ENCODE measurements around the gene LIME1.
A peak's percentile ranks its signal among the peaks of the same experiment; 100 is the strongest.

Gene LIME1

DNA sequence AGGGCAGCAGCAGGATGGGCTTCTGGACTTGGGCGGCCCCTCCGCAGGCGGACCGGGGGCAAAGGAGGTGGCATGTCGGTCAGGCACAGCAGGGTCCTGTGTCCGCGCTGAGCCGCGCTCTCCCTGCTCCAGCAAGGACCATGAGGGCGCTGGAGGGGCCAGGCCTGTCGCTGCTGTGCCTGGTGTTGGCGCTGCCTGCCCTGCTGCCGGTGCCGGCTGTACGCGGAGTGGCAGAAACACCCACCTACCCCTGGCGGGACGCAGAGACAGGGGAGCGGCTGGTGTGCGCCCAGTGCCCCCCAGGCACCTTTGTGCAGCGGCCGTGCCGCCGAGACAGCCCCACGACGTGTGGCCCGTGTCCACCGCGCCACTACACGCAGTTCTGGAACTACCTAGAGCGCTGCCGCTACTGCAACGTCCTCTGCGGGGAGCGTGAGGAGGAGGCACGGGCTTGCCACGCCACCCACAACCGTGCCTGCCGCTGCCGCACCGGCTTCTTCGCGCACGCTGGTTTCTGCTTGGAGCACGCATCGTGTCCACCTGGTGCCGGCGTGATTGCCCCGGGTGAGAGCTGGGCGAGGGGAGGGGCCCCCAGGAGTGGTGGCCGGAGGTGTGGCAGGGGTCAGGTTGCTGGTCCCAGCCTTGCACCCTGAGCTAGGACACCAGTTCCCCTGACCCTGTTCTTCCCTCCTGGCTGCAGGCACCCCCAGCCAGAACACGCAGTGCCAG lies 39.7 kb upstream of the LIME1 start, which contains the start of gene TNFRSF6B:
Gene TNFRSF6B (plus strand): TSS at position 25 of the 729 bp plus-strand sequence. CDS start 116 bp downstream, at position 141.
- DNase-seq (ENCODE audit: low spot score) = no peak

DNA sequence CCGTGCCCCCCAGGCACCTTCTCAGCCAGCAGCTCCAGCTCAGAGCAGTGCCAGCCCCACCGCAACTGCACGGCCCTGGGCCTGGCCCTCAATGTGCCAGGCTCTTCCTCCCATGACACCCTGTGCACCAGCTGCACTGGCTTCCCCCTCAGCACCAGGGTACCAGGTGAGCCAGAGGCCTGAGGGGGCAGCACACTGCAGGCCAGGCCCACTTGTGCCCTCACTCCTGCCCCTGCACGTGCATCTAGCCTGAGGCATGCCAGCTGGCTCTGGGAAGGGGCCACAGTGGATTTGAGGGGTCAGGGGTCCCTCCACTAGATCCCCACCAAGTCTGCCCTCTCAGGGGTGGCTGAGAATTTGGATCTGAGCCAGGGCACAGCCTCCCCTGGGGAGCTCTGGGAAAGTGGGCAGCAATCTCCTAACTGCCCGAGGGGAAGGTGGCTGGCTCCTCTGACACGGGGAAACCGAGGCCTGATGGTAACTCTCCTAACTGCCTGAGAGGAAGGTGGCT lies 39.1 kb upstream of the LIME1 start:
- no peak for DNase-seq (ENCODE audit: low spot score)

DNA sequence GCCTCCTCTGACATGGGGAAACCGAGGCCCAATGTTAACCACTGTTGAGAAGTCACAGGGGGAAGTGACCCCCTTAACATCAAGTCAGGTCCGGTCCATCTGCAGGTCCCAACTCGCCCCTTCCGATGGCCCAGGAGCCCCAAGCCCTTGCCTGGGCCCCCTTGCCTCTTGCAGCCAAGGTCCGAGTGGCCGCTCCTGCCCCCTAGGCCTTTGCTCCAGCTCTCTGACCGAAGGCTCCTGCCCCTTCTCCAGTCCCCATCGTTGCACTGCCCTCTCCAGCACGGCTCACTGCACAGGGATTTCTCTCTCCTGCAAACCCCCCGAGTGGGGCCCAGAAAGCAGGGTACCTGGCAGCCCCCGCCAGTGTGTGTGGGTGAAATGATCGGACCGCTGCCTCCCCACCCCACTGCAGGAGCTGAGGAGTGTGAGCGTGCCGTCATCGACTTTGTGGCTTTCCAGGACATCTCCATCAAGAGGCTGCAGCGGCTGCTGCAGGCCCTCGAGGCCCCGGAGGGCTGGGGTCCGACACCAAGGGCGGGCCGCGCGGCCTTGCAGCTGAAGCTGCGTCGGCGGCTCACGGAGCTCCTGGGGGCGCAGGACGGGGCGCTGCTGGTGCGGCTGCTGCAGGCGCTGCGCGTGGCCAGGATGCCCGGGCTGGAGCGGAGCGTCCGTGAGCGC lies 38.5 kb upstream of the LIME1 start:
- DNase-seq (ENCODE audit: low spot score) = peak; percentile 67

DNA sequence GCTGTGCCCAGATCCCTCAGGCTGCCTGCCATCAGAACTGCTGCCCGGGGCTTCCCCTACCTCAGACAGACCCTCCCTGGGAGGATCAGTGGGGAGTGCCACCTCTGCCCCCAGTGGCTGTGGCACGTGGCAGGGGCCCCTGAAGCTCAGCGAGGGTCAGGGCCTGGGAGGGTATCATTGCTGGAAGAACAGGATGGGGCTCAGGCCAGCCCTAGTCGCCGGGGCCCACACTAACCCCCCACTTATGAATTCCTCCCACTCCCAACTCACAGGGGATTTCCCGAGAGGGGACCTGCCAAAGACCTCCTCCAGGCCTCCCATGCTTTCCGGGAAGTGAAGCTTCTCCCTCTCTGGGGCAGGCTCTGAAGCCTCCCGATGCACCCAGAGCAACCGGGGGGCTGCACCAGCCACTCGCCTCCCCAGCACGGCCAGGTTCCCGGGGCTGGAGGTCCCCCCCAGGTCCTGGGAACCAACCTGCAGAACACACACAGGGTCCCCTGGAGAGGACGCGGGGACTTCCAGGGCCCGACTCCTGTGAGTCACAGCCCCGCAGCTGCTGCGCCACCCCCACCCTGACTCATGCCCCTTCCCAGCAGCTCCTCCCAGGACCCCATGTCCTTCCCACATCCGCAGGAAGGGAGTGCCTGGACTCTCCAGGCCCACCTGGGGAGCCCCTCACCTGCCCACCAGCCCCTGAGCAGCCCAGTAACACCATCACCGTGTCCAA lies 37.6 kb upstream of the LIME1 start:
- no peak for DNase-seq (ENCODE audit: low spot score)

DNA sequence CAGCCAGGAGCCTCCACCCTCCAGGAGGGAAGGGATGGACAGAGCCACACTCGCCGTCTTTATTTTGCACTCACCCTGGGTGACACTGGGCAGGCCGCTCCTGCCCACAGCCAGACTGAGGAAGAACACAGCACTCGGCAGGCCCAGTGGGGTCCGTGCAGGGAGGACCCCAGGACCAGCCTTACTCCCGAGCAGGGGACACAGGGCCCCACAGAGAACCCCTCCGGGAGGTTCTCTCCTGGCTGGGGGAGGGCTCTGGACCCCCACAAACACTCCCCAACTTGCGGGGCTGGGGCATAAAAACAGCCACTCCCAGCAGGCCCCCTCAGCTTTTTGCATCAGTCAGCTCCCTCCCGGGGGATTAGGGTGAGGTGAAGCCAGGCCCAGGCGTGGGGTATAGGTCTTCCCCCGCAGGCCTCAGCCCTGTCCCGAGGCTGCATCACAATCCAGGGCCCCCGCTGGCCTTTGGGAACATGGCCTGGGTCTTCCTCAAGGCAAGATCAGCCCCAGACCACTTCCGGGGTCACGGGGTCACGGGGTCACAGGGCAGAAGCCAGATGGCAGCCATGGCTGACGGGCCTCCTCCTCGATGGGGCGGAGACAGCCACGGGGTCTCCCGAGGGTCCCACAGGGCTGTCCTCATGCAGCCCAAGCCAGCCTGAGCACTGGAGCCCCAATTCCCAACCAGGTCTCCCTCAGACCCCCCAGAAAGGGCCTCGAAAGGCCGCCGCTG lies 36.8 kb upstream of the LIME1 start:
- peak; percentile 88 for DNase-seq (ENCODE audit: low spot score)

DNA sequence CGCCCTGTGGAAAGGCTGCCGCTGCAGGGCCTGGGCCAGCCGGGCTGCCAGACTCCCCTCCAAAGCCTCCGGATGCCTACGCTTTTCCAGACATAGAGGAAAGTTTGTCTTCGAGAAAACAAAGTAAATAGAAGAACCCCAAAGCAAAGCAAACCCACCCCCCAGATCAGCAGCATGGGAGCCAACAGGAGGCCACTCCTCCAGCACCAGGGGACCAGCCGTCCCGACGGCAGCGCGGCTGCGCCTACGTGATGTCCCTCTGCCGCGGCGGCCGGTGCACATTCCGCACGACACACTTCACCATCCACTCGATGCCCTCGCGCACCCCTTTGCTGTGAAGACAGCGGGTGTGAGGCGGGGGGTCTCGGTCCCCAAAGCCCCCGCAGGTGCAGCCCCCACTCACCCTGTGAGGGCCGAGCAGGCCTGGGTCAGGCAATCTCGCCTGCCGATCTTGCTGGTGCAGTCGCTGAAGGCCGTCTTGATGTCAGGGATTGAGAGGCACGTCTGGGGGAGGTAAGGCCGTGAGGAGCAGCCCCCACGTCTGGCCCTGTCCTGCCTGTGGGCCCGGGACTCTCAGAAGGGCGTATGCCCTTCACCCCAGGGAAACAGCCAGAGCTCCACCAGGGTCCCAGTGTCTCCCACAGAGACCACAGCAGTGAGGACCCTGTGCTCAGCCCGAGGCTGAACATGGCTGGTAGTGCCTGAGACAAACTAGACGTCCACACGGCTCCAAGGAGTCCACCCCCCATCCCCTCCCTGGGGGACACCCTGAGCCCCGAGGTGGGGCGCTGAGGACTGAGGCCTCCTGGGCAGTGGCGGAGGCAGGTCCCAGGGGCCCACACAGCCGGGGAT lies 36.0 kb upstream of the LIME1 start:
- DNase-seq (ENCODE audit: low spot score) = peak; percentile 71

DNA sequence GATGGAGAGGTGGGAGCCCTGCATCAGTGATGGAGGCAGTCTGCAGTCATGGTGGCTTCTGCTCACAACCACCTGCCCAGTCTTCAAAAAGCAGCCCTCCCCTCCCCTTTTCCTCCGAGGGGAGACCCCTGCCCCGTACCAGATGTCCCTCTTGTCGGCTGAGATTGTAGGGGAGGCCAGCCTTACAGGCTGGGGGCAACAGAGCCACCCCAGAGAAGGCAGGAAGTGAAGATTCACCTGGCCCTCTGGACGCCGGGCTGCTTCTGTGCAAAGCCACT lies 35.5 kb upstream of the LIME1 start:
- no peak for DNase-seq (ENCODE audit: low spot score)

DNA sequence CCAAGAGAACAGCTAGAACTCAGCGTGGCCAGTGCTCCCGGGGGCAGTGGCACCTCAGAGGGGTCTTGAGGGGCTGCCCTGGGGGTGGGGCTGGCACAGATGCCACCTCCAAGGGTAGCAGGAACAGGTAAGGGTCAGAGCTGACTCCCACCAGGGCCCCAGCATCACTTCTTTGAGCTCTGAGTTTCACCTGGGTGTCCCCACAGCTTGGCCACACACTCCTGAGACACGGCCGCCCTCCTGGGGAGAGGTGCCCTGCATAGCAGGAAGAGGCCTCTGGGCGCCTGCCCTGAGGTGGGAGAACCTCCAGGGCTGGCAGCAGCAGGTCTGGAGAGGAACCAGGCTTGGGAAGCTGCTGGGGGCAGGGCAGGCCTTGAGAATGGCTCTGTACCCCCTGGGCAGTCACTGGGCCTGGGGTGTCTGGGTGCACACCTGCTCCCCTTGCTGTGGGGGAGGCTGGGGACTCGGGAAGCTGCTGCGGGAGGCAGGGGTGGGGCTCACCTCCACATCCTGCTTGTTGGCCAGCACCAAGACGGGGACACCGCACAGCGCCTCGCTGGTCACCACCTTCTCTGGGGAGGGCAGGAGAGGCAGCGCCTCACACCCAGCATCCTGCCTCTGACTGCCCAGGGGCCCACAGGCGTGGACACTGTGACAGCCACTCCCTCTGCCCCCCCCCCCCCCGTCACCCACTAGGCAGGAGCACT lies 35.0 kb upstream of the LIME1 start:
- DNase-seq (ENCODE audit: low spot score) = no peak

DNA sequence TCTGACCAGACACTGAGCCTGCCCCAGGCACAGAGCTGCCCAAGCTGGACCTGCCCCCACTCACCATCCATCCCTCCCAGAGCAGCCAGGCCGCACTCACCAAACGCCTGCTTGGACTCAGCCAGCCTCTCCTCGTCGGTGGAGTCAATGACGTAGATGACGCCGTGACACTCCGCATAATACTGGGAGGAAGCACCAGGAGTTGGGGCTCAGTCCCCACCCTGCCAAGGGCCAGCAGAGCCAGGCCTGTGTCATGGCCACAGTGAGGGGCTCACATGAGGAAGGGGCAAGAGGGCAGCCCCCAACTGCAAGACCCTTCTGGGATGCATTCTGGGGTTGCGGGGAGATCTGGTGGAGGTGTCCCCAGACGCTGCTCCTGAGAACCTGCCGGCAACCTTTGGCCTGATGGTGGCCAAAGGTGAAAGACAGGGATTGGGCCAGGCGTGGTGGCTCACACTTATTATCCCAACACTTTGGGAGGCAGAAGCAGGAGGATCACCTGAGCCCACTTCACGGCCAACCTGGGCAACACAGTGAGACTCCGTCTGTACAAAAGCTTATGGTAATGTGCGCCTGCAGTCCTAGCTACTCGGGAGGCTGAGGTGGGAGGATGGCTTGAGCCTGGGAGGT lies 34.3 kb upstream of the LIME1 start:
- DNase-seq (ENCODE audit: low spot score) = peak; percentile 21

DNA sequence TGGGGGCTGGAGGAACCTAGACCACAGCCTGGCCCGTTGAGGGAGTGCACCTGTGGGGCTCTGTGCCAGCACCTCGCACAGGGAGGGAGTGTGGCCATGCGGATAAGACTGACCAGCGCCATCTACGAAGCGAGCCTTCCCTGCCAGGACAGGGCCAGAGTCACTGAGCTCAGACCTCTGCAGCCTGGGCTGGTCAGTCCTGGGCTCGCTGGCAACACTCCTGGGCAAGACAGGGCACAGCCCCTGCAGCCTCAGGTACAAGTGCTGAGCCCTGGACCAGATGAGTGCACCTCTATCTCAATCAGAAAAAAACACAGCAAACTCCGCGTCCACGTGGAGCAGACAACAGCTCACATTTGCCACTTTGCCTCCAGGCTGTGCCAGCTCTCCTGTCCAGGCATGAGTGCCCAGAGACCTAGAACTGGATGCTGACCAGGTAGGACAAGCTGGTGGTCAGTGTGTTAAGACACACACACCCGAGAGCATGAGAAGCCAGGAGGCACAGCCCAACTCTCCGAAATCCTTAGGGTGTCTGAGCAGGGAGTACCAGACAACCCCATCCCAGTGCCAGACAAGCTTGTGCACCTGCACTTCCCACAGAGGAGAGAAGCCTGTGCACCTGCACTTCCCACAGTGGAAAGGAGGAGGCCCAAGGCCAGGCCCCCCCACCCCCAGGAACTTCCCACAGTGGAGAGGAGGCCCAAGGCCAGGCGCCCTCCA lies 33.6 kb upstream of the LIME1 start:
- DNase-seq (ENCODE audit: low spot score) = peak; percentile 18

DNA sequence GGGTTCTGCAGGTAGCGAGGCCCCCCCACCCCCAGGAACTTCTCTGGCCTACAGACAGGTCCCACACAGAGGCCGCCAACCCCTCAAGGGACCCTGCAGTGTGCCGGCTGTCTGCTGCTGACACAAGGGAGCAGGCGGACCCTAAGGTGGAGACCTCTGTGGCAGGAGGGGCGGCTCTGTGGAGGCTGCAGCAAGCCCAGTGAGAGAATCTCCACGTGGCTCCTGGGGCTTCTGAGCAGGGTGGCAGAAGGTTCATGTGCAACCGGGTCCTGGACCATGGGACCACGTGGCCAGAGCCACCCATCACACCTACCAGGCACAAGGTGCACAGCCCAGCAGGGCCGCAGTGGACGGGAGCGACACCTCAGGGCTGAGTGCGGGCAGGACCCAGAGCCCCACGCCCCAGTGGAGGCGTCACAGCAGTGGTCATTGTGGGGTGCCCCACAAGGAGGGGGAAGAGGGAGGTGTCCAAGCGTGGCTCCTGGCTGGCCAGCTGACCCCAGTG lies 32.9 kb upstream of the LIME1 start:
- DNase-seq (ENCODE audit: low spot score) = no peak

DNA sequence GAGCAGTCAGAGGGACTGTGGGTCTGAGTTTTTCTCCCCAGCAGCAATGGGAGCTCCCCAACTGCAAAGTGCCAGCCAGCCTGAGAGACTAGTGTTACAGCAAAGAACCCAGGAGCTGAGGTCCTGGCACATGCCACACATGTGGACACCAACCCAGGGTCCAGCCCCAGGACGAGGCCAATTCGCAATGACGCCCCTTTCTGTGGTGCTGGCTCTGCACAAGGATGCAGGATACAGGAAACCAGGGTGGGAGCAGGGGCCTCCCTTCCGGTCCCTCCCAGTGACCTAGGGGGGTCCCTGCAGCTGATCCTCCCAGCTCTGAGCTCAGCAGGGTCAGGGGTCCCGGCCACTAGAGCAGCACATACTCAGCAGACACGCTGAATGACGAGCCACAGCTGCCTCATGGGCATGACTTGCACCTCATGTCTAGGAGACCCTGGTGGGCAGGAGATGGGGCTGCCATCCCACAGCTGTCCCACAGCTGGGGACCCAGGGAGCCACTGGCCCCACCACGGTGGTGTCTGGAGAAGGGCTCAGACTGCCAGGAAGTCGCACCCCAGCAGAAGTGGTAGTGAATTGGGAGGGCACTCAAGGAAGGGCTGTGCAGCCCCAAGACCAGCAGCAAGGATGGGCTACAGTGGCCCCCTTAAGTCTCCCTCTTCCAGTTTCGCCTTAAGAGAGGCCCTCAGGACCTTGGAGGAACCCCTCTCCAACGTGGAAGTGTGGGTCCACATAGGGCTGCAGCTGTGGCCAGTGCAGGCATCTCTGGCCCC lies 32.3 kb upstream of the LIME1 start:
- DNase-seq (ENCODE audit: low spot score) = no peak

DNA sequence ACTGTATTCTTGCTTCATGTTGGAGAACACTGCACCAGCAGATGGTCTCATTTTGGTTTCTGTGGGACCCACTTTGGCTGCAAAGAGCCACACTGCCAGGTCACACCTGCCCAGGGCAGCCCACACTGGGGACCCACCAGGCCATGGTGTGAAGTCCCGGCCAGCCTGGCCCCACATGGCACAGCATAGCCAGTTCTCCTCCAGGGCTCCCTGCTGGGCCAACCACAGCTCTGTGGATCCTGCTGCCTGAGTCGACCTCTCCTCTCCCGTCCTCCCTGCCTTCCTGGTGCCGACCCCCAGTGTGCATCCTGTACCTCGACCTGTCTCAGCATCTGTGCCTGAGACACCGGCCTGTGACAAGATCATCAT lies 31.7 kb upstream of the LIME1 start:
- no peak for DNase-seq (ENCODE audit: low spot score)

DNA sequence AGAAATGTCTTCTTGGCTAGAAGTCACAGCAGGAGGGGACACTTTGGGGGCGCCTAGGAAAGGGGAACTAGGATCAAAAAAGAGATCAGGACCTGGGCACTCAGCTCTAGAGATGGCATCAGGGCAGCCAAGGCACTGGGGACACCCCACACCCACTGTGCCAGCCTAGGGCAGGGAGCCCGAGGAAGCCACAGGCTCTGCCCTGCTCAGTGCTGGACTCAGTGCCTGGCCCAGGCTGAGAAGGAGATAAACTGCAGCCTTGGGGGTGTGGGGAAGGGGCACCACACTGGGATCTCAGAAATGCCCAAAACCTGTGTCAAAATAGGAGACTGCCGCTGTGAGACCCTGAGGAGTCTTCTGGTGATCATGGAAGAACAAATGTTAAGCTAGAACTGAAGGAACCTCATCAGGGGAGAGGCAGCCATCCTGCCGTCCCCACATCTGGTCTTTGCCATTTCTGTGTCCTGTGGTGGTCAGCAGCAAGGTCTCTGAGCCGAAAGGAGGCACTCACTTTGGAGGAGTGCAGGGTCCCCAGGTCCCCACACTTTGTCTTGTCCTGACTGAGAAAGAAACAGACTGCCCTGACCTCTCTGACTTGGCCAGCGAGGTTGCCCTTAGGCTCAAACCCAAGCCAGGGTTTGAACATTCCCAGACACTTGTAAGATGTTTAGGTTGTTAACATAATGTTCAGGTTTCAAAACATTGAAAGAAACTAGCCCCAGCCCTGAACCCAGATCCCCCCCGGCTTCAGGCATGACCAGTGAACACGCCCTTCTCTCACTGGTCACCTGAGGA lies 31.0 kb upstream of the LIME1 start:
- no peak for DNase-seq (ENCODE audit: low spot score)

DNA sequence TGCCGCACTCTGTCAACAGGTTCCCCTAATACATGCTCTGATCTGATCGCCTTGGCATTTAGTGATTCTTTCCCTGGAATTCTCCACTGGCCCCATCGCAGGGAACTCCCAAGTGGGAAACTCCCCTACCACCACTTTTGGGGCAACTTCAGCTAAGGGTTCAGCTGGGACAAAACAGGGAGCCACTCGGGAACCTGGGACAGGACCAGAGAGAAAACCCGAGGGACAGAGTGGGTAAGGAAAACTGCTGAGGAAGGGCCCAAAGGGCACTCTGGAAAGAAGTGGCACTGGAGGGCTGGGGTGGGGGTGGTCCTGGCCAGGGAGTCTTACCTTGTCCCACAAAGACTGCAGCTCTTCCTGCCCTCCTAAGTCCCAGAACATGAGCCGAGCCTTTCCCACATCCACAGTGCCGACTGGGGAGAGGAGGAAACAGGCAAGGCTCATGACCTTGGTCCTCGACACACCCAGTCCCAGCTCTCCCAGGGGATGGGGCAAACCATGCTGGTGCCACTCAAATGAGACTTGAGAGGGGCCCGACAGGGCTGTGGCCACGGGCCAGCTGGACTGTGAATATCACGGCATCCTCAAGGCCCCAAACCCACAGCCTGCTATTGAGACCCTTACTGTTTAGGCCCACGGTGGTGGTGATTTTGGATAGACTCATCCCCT lies 30.3 kb upstream of the LIME1 start:
- DNase-seq (ENCODE audit: low spot score) = no peak

DNA sequence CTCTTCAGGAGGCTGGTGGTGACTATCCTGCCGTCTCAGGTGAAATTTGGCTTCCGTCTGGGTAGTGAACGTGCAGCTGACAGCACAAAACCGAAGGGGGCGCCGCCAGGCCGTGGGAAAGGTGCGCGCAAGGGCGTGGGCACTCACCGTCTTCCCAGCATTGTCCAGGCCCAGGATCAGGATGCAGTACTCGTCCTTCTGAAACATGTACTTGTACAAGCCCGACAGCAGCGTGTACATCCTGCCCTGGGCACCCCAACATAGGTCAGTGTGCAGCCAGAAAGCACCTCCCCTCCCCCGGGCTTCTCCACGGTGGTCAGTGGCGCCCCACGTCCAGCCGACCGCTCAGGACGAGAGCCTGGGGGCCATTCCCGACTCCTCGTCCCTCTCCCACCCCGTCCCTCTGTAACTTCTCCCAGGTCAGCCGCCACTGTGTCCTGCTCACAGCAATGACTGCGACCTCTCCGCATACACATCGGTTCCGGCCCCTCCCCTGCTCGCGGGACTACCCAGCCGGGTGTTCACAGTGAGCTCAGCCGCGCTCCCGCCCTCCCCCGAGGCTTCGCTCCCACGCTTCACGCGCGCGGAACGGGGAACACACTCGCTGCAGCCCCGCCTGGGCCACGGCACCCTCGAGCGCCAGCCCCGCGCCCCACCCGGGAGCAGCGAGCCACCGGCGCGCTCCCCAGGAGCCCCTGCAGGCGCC lies 29.5 kb upstream of the LIME1 start:
- no peak for DNase-seq (ENCODE audit: low spot score)

Measured in SK-N-DZ (cell line).